Astrocyte (in vitro differentiated cells and primary cell): ENCODE results near the gene SGSM1. TPM values are rescaled to one million over a fixed set of nuclear protein-coding genes. Genes with fewer than 3 reads are reported as not detected.

Experiments used
- DNase-seq: peaks from one replicate; pipeline ENCODE4 v3.0.0-alpha.2; 2010; ENCODE audit warnings: low read depth
- FAIRE-seq: peaks from 2 replicates; lab custom pipeline; 2011; peaks lifted over from hg19 to GRCh38; lab: Jason Lieb, UNC
- H2AFZ ChIP-seq: 2 replicates; pipeline ENCODE4 v1.6.0; 2012; ENCODE audit warnings: low read depth, low read length, inconsistent platforms
- H3K27ac ChIP-seq: 2 replicates; pipeline ENCODE4 v1.5.1; 2011; ENCODE audit warnings: low read depth, low read length, inconsistent platforms
- H3K27me3 ChIP-seq: 2 replicates; pipeline ENCODE4 v1.6.0; 2011; ENCODE audit warnings: low read length, inconsistent platforms; ENCODE audit not compliant: insufficient read depth
- H3K36me3 ChIP-seq: 2 replicates; pipeline ENCODE4 v1.5.1; 2011; ENCODE audit warnings: low read length, inconsistent platforms; ENCODE audit not compliant: insufficient read depth
- H3K4me1 ChIP-seq: 2 replicates; pipeline ENCODE4 v1.5.1; 2011; ENCODE audit warnings: low read length, inconsistent platforms; ENCODE audit not compliant: insufficient read depth
- H3K4me2 ChIP-seq: 2 replicates; pipeline ENCODE4 v1.6.0; 2012; ENCODE audit warnings: low read length, inconsistent platforms
- H3K4me3 ChIP-seq: 2 replicates; pipeline ENCODE4 v1.5.1; 2011; ENCODE audit warnings: low read depth, mild to moderate bottlenecking, low read length, inconsistent platforms; ENCODE audit not compliant: insufficient read depth
- H3K79me2 ChIP-seq: 2 replicates; pipeline ENCODE4 v1.6.0; 2012; ENCODE audit warnings: mild to moderate bottlenecking, low read length, inconsistent platforms; ENCODE audit not compliant: insufficient read depth
- H3K9ac ChIP-seq: 2 replicates; pipeline ENCODE4 v1.6.0; 2012; ENCODE audit warnings: mild to moderate bottlenecking, low read length, inconsistent platforms
- H3K9me3 ChIP-seq: 2 replicates; pipeline ENCODE4 v1.5.1; 2012; ENCODE audit warnings: low read depth, mild to moderate bottlenecking, low read length, inconsistent platforms; ENCODE audit not compliant: insufficient read depth
- H4K20me1 ChIP-seq: 2 replicates; pipeline ENCODE4 v1.6.0; 2012; ENCODE audit warnings: low read length, inconsistent platforms; ENCODE audit not compliant: insufficient read depth
- H3K27ac Mint-ChIP-seq: one replicate; pipeline ENCODE4 v1.8.0; 2021; ENCODE audit warnings: mild to moderate bottlenecking, mixed read lengths; ENCODE audit not compliant: unreplicated experiment
- H3K27me3 Mint-ChIP-seq: one replicate; pipeline ENCODE4 v1.8.0; 2021; ENCODE audit warnings: low read depth, mixed read lengths; ENCODE audit not compliant: unreplicated experiment
- H3K36me3 Mint-ChIP-seq: one replicate; pipeline ENCODE4 v1.8.0; 2021; ENCODE audit warnings: low read depth, mixed read lengths; ENCODE audit not compliant: unreplicated experiment
- H3K4me1 Mint-ChIP-seq: one replicate; pipeline ENCODE4 v1.8.0; 2021; ENCODE audit warnings: low read depth, mixed read lengths; ENCODE audit not compliant: unreplicated experiment
- H3K4me3 Mint-ChIP-seq: one replicate; pipeline ENCODE4 v1.8.0; 2021; ENCODE audit warnings: mild to moderate bottlenecking, moderate library complexity, mixed read lengths; ENCODE audit not compliant: unreplicated experiment
- H3K9me3 Mint-ChIP-seq: one replicate; pipeline ENCODE4 v1.8.0; 2021; ENCODE audit warnings: mild to moderate bottlenecking, mixed read lengths; ENCODE audit not compliant: unreplicated experiment
- CTCF ChIP-seq: IDR thresholded peaks from 2 replicates; pipeline ENCODE4 v1.5.1; 2011; ENCODE audit warnings: low read depth, mild to moderate bottlenecking, inconsistent platforms, low read length, moderate library complexity; ENCODE audit not compliant: insufficient read depth
- EZH2 ChIP-seq: IDR thresholded peaks from 2 replicates; pipeline ENCODE4 v1.6.1; 2012; ENCODE audit warnings: mild to moderate bottlenecking, low read length, inconsistent platforms; ENCODE audit not compliant: insufficient read depth
- total RNA-seq: library from RNA; stranded (reverse); gene quantifications from 2 replicates; pipeline ENCODE4 v1.2.1, GENCODE V29; 2021

Gene SGSM1
- total RNA-seq, 1 donor from 2014 or later = 0.05 TPM

- Histone ChIP-seq H3K4me1 (peaks cover 10% of the 10 kb centered on the region), H3K9me3 (no peaks in the 10 kb centered on the region), H3K36me3 (no peaks in the 10 kb centered on the region), H3K4me2 (peak overlapping the region; percentile 44), H3K27me3 (no peaks in the 10 kb centered on the region), H3K4me3 (no peak overlapping the region), H4K20me1 (no peaks in the 10 kb centered on the region), H3K79me2 (no peaks in the 10 kb centered on the region), H3K27ac (no peak overlapping the region), H2AFZ (peak overlapping the region; percentile 22), H3K9ac (no peak overlapping the region)
- H3K4me3 Mint-ChIP-seq = no peak overlapping the region
- H3K4me1 Mint-ChIP-seq = peaks cover 9% of the 10 kb centered on the region
- TF ChIP-seq CTCF (no peak), EZH2 (no peak)
- H3K9me3 Mint-ChIP-seq = no peaks in the 10 kb centered on the region
- H3K27me3 Mint-ChIP-seq = no peaks in the 10 kb centered on the region
- no peak overlapping the region for H3K27ac Mint-ChIP-seq
- peak; percentile 64 for DNase-seq
- H3K36me3 Mint-ChIP-seq = no peaks in the 10 kb centered on the region
- FAIRE-seq = no peak
These were observed 163.7 kb downstream of the SGSM1 start for GRCh38 chr22:24969560-24970301.

- no peaks in the 10 kb centered on the region for H3K9me3 Mint-ChIP-seq
- no peak overlapping the region for H3K27ac Mint-ChIP-seq
- no peaks in the 10 kb centered on the region for H3K27me3 ChIP-seq
- H3K4me1 ChIP-seq = peaks cover 16% of the 10 kb centered on the region
- no peaks in the 10 kb centered on the region for H3K9me3 ChIP-seq
- DNase-seq = no peak
- no peaks in the 10 kb centered on the region for H3K36me3 Mint-ChIP-seq
- H3K27me3 Mint-ChIP-seq = no peaks in the 10 kb centered on the region
- no peak overlapping the region for H3K4me3 ChIP-seq
- H3K4me1 Mint-ChIP-seq = peaks cover 13% of the 10 kb centered on the region
- FAIRE-seq = no peak
- TF ChIP-seq CTCF = no peak
- TF ChIP-seq EZH2 = no peak
- H2AFZ ChIP-seq = no peak overlapping the region
- no peak overlapping the region for H3K9ac ChIP-seq
- no peak overlapping the region for H3K27ac ChIP-seq
- no peaks in the 10 kb centered on the region for H4K20me1 ChIP-seq
- no peaks in the 10 kb centered on the region for H3K36me3 ChIP-seq
- H3K4me3 Mint-ChIP-seq = no peak overlapping the region
- H3K4me2 ChIP-seq = no peak overlapping the region
- H3K79me2 ChIP-seq = no peaks in the 10 kb centered on the region
These were observed 166.4 kb downstream of the SGSM1 start for GRCh38 chr22:24972369-24972768.

GRCh38 chr22:24973872-24974271, 167.9 kb downstream of the SGSM1 start:
- FAIRE-seq (no peak), DNase-seq (no peak)
- no peaks in the 10 kb centered on the region for H3K79me2 ChIP-seq
- H3K27me3 ChIP-seq = no peaks in the 10 kb centered on the region
- peaks cover 15% of the 10 kb centered on the region for H3K4me1 Mint-ChIP-seq
- H3K4me2 ChIP-seq = no peak overlapping the region
- H3K4me3 ChIP-seq = no peak overlapping the region
- peaks cover 19% of the 10 kb centered on the region for H3K4me1 ChIP-seq
- no peak overlapping the region for H3K9ac ChIP-seq
- no peaks in the 10 kb centered on the region for H3K27me3 Mint-ChIP-seq
- no peak overlapping the region for H3K4me3 Mint-ChIP-seq
- H3K9me3 Mint-ChIP-seq = no peaks in the 10 kb centered on the region
- H4K20me1 ChIP-seq = no peaks in the 10 kb centered on the region
- no peak overlapping the region for H3K27ac ChIP-seq
- TF ChIP-seq EZH2 = no peak
- TF ChIP-seq CTCF = no peak
- no peak overlapping the region for H3K27ac Mint-ChIP-seq
- no peak overlapping the region for H2AFZ ChIP-seq
- H3K9me3 ChIP-seq = no peaks in the 10 kb centered on the region
- H3K36me3 Mint-ChIP-seq = no peaks in the 10 kb centered on the region
- no peaks in the 10 kb centered on the region for H3K36me3 ChIP-seq
